HG03457 (cell line): ENCODE data around the gene BCCIP.

Experiments used
- ATAC-seq: cut with Tn5 transposase; IDR thresholded peaks from one replicate; pipeline ENCODE4 v1.9.1; 2021; ENCODE audit warnings: moderate number of reproducible peaks; ENCODE audit not compliant: unreplicated experiment

BCCIP gene

DNA sequence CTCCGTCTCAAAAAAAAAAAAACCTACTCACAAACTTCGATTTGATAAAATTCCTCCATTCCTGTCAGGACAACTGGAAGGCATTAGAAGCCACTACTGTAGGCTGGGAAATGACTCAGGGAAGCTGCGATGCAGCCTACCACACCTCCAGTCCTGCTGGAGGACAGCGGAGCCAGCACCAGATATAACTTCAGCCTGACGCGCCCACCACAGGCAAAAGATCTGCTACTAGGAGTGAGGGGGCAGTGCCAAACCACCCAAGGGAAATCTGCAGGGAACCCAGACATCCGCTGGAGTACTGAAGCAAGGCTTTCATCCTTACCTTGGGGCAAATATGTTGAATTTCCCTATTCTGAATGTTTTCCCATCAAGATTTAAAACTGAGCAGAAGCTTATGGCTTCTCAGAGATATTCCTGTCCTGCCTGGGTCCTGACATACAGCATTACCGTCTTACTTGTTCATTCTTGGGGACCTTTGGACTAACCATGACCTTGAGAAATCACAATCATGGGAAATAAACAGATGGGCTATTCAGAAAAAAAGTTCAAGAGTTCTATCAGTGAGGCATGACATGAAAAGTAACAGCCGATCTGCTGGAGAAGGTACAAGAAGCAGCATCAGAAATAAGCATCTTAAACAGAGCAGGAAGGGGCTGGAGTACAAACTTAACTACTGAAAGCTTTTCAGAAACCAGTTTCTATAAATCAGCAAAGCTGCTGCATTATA, 20.4 kb downstream of the BCCIP start:
- no peak for ATAC-seq

DNA sequence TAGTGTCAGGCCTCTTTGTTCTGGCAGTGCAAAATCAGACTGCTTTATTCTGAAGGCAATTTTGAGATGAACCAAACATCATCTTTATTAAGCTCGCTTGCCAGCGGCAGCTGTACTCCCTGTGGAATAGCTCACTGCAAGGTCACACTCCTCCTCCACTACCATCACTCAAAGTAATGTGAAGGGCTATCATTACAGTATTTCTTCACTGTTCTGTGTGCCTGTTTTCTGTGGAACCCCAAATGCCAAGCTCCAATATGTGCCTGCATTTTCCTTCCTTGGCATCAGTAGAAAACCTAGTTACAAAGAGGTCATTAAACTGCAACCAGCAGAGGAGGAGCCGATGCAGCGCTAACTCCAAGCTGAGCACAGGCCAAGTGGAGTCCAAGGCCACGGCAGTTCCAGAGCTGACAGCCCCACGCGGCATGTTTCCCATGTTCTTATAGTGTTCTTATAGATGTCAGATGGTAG, 21.4 kb downstream of the BCCIP start:
- no peak for ATAC-seq

- ATAC-seq = no peak
These were observed 22.3 kb downstream of the BCCIP start for GRCh38 chr10:125845617-125846016.

DNA sequence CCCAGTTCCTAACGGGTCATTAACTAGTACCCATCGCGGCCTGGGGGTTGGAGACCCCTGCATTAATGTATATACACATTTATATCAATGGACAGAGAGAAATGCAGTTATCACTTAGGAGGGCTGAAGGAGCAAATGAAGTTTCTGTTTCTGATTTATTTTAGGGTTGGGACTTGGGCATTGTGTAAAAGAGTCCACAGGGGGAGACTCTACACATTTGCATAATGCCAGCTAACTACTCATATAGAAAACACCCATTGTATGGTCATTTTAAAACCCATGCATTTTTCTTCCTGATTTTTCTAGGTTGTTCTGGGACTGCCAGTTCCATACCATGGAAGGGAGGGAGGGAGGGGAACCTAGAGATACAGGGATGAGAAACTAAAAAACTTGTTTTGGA, 23.5 kb downstream of the BCCIP start:
- no peak for ATAC-seq

- ATAC-seq = no peak
These were observed 25.0 kb downstream of the BCCIP start for GRCh38 chr10:125848371-125848770.

- no peak for ATAC-seq
These were observed 25.5 kb downstream of the BCCIP start for GRCh38 chr10:125848857-125849256.

DNA sequence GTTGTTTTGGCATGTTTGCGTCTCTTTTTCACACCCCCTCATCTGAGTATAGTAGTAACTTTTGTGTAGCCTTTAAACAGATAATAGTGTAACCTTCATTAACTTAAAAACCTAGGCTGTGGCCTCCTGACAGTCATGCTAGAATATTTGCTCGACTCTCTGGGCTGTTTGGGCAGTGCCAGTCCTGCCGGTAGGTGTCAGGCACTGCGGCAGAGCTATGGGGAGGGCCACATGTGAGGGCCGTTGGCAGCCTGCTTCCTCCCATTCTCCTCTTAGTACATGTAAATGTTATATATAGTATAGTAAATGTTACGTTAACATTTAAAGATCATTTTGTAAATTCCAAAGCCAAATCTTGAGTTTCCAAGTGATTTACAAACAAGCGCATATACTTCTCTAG, 26.1 kb downstream of the BCCIP start:
- ATAC-seq = no peak

- no peak for ATAC-seq
These were observed 27.7 kb downstream of the BCCIP start for GRCh38 chr10:125850766-125851731.

DNA sequence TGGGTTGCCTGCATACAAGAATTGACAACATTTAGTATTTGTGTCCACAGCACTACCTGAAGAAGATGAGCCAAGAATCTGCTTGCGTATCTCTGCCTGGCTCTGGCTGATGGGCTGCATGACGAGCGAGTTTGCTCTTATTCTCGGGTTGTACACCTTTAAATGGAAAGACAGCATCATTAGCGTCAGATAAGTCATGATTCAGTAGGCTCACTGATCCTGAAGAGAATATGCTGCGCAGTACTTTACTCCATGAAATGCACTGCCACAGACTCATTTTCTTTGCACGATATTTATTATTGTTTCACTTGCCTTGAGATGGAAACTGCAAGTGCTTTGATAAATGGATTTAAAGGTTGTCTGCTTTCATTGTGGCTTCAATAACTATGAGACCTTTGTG, 29.1 kb downstream of the BCCIP start:
- ATAC-seq = no peak

DNA sequence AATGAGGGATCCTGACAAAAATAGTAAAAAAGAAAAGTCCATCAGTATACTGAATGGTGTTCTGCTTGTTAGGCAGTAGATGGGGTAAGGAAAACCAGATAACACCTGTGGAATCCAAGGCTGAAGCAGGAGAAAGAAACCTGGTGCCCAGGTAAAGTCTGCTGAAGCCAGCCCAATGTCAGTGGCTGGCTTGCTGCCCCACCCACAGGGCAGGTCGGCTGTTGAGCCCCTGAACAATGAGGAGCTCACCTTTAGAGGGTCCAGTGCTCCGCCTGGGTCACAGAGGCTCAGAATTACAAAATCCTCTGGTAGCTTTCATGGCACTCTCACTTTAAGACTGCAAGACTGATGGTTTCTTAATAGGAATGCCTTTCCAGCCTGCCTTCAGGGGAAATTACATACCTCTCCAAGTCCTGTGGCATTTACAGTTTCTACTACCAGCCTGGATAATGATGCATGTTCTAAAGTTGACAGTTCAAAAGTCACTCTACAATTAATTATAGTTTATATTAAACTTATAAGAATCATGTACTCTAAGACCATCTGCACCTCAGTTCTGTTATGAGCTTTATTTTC, 33.9 kb downstream of the BCCIP start:
- ATAC-seq = no peak

- ATAC-seq = no peak
These were observed 35.9 kb downstream of the BCCIP start for GRCh38 chr10:125859128-125859817.

- no peak for ATAC-seq
These were observed 41.8 kb downstream of the BCCIP start for GRCh38 chr10:125865120-125865519.

GRCh38 chr10:125866421-125867029, 43.2 kb downstream of the BCCIP start:
- ATAC-seq = no peak

GRCh38 chr10:125868372-125868975, 45.1 kb downstream of the BCCIP start:
- ATAC-seq = no peak

DNA sequence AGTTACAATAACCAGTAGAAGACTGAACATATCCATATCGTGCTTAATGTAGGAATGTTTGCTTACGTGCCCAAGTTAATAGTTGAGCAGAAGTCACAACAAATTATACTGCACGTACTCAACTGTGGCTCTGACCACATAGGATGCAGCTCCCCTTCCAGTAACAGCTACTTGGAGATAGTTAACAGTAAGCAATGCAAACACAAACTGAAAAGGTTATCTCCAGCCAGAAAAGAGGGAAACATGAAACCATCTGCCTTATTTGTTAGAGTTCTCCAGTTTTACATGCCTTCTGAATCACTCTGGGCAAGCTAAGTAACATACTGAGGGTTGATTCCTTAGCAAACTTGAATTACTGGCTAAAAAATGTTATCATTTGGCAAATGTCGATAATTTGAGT, 48.0 kb downstream of the BCCIP start:
- ATAC-seq = no peak

- no peak for ATAC-seq
These were observed 55.9 kb downstream of the BCCIP start for GRCh38 chr10:125878957-125879835.

GRCh38 chr10:125880719-125881118, 57.4 kb downstream of the BCCIP start:
- ATAC-seq = no peak

GRCh38 chr10:125881192-125881591, 57.8 kb downstream of the BCCIP start, which contains the start of gene DHX32:
TSS of gene DHX32 (minus strand) at chr10:125881292. CDS start at chr10:125880824, 468 bp downstream.
- ATAC-seq = no peak

DNA sequence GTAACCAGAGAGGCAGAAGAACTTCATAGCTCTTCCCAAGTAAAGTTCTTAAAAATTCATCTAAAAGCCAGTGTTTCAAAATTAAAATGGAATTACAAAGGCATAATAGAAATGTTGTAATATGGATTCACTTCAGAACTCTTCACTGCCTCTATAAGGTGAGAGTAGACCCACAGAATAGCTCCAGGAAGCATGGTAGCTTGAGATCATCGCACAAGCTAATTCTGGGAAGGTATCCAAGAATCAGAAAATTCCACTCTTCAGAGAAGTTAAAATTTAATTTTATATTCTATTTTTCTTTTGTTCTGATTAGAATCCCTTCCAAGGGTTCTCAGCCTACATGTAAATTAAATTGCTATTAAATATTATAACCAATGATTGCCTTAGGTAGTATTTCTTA, 59.2 kb downstream of the BCCIP start:
- no peak for ATAC-seq
